Neuronal stem cell (in vitro differentiated cells): Measurements from ENCODE around the gene RNASE2.
"Not testable (repeated sequence)": the region's sequence is repeated elsewhere in the genome, so short reads cannot be mapped to it uniquely, and the experiment has no call there.

Experiments used
- DNase-seq: peaks from one replicate; pipeline ENCODE4 v3.0.0-alpha.2; 2013; ENCODE audit warnings: low spot score
- H2AFZ ChIP-seq: one replicate; pipeline ENCODE4 v1.6.1; 2013; ENCODE audit warnings: mild to moderate bottlenecking, low read length, inconsistent platforms
- H2AK5ac ChIP-seq: 2 replicates; pipeline ENCODE4 v1.6.1; 2013; ENCODE audit warnings: low read depth, mild to moderate bottlenecking, inconsistent platforms, low read length, moderate library complexity, mixed read lengths
- H2BK120ac ChIP-seq: 2 replicates; pipeline ENCODE4 v1.6.1; 2013; ENCODE audit warnings: low read depth, mild to moderate bottlenecking, inconsistent platforms, low read length, moderate library complexity, mixed read lengths
- H2BK12ac ChIP-seq: one replicate; pipeline ENCODE4 v1.6.1; 2013; ENCODE audit warnings: low read length, inconsistent platforms
- H2BK15ac ChIP-seq: 2 replicates; pipeline ENCODE4 v1.6.1; 2013; ENCODE audit warnings: mild to moderate bottlenecking, low read length, inconsistent platforms, mixed read lengths
- H2BK5ac ChIP-seq: one replicate; pipeline ENCODE4 v1.6.1; 2013; ENCODE audit warnings: inconsistent platforms, mild to moderate bottlenecking, low read length, moderate library complexity
- H3K14ac ChIP-seq: one replicate; pipeline ENCODE4 v1.6.1; 2013; ENCODE audit warnings: low read length, inconsistent platforms
- H3K18ac ChIP-seq: 2 replicates; pipeline ENCODE4 v1.6.1; 2013; ENCODE audit warnings: low read length, inconsistent platforms
- H3K23ac ChIP-seq: 2 replicates; pipeline ENCODE4 v1.6.1; 2013; ENCODE audit warnings: low read depth, mild to moderate bottlenecking, mixed read lengths, low read length, inconsistent platforms; ENCODE audit not compliant: poor library complexity
- H3K27ac ChIP-seq: replicated peaks from 3 replicates; pipeline ENCODE4 v1.5.1; 2013; ENCODE audit warnings: low read length, inconsistent platforms
- H3K27me3 ChIP-seq, 3 experiments: 2 replicates each; pipeline ENCODE4 v1.6.1; 2013; ENCODE audit warnings: low read length in 3 of 3, mild to moderate bottlenecking in 2 of 3, inconsistent platforms in 1 of 3, low read depth in 1 of 3, mixed read lengths in 1 of 3, moderate library complexity in 1 of 3; ENCODE audit not compliant: control insufficient read depth in 3 of 3, insufficient read depth in 3 of 3
- H3K36me3 ChIP-seq, 2 donors: replicated peaks in 1 of 2; 2 replicates each; pipeline ENCODE4 v1.6.1; 2013; ENCODE audit warnings: low read length in 2 of 2; ENCODE audit not compliant: control insufficient read depth in 2 of 2, insufficient read depth in 2 of 2
- H3K4ac ChIP-seq: 2 replicates; pipeline ENCODE4 v1.6.1; 2013; ENCODE audit warnings: inconsistent platforms, mild to moderate bottlenecking, low read length, moderate library complexity
- H3K4me1 ChIP-seq, 2 donors: 1 replicate in 1 of 2; 2 replicates in 1 of 2; pipeline ENCODE4 v1.6.1; 2013; ENCODE audit warnings: low read length in 2 of 2, low read depth in 1 of 2; ENCODE audit not compliant: control insufficient read depth in 2 of 2, insufficient read depth in 1 of 2
- H3K4me2 ChIP-seq: one replicate; pipeline ENCODE4 v1.6.1; 2013; ENCODE audit warnings: mild to moderate bottlenecking, low read length, inconsistent platforms; ENCODE audit not compliant: insufficient read depth, poor library complexity, severe bottlenecking
- H3K4me3 ChIP-seq, 2 donors: 2 replicates each; pipeline ENCODE4 v1.5.1; 2013; ENCODE audit warnings: low read length in 2 of 2, mild to moderate bottlenecking in 2 of 2, inconsistent platforms in 1 of 2, moderate library complexity in 1 of 2
- H3K79me1 ChIP-seq: one replicate; pipeline ENCODE4 v1.6.1; 2013; ENCODE audit warnings: low read depth, mild to moderate bottlenecking, inconsistent platforms, low read length, moderate library complexity
- H3K9ac ChIP-seq: one replicate; pipeline ENCODE4 v1.6.1; 2013; ENCODE audit warnings: mild to moderate bottlenecking, low read depth, low read length, inconsistent platforms; ENCODE audit not compliant: poor library complexity
- H3K9me3 ChIP-seq, 2 donors: replicated peaks in 1 of 2; 2 replicates each; pipeline versions ENCODE3 to v1.6.1; 2013; ENCODE audit warnings: low read length in 2 of 2, mild to moderate bottlenecking in 2 of 2, inconsistent platforms in 1 of 2, low read depth in 1 of 2, mixed read lengths in 1 of 2, moderate library complexity in 1 of 2; ENCODE audit not compliant: control insufficient read depth in 2 of 2, insufficient read depth in 1 of 2
- H4K8ac ChIP-seq: one replicate; pipeline ENCODE4 v1.6.1; 2013; ENCODE audit warnings: low read depth, mild to moderate bottlenecking, inconsistent platforms, low read length, moderate library complexity
- H4K91ac ChIP-seq: one replicate; pipeline ENCODE4 v1.6.1; 2013; ENCODE audit warnings: low read length, low read depth, mild to moderate bottlenecking, inconsistent platforms; ENCODE audit not compliant: poor library complexity
- WGBS, 2 donors: extraction: QIAGEN DNeasy Blood & Tissue Kit; methylation state at CpG; one replicate each; pipeline ENCODE4 v1.1.7; 2013; ENCODE audit warnings: missing lambda C conversion rate in 2 of 2, mixed read lengths in 1 of 2; ENCODE audit not compliant: insufficient read length in 2 of 2, insufficient replicate concordance in 1 of 2; ENCODE audit errors: extremely low coverage in 2 of 2; 5-methylcytosine and 5-hydroxymethylcytosine counted together

The RNASE2 gene

GRCh38 chr14:20919038-20919756, 36.1 kb upstream of the RNASE2 start:
- not testable (repeated sequence) for H3K27ac ChIP-seq, H2AFZ ChIP-seq, H2BK15ac ChIP-seq, H3K4ac ChIP-seq, H3K9ac ChIP-seq, H3K18ac ChIP-seq, H4K91ac ChIP-seq, H3K36me3 ChIP-seq, H3K23ac ChIP-seq, H3K79me1 ChIP-seq, H2BK5ac ChIP-seq, H2AK5ac ChIP-seq, H3K27me3 ChIP-seq, DNase-seq, H3K4me1 ChIP-seq, H2BK12ac ChIP-seq, H3K4me2 ChIP-seq, H3K9me3 ChIP-seq, H4K8ac ChIP-seq
- Histone ChIP-seq H3K14ac (peak overlapping the region; percentile 63), H3K4me3 (peak overlapping the region in 1 of 2 donors; percentile 44), H2BK120ac (peak overlapping the region; percentile 81)
- WGBS, 2 donors, result no CpG with 5 or more reads among the region's 11 CpGs

GRCh38 chr14:20923766-20924297, 31.5 kb upstream of the RNASE2 start:
- no CpG with 5 or more reads among the region's 2 CpGs for WGBS, 2 donors
- not testable (repeated sequence) for H2BK15ac ChIP-seq, H2BK5ac ChIP-seq

GRCh38 chr14:20934148-20934762, 21.0 kb upstream of the RNASE2 start:
- no peak overlapping the region for H3K23ac ChIP-seq
- H3K14ac ChIP-seq, result no peak overlapping the region

More at GRCh38 chr14:20923766-20924297, 31.5 kb upstream of the RNASE2 start:
- not testable (repeated sequence) for H3K79me1 ChIP-seq, H3K9ac ChIP-seq, H3K36me3 ChIP-seq, H2AFZ ChIP-seq, H2BK120ac ChIP-seq, H3K18ac ChIP-seq, H2BK12ac ChIP-seq, H2AK5ac ChIP-seq, H4K91ac ChIP-seq, H3K23ac ChIP-seq, H3K4me3 ChIP-seq, DNase-seq, H3K14ac ChIP-seq, H3K9me3 ChIP-seq, H3K4me2 ChIP-seq, H4K8ac ChIP-seq, H3K27ac ChIP-seq, H3K4me1 ChIP-seq, H3K4ac ChIP-seq
- H3K27me3 ChIP-seq, result peaks cover 0 to 13% (median 0%) of the 10 kb centered on the region in 3 experiments

GRCh38 chr14:20935303-20935984, 19.8 kb upstream of the RNASE2 start:
- no peak overlapping the region for H3K9ac ChIP-seq
- no peak overlapping the region for H4K8ac ChIP-seq
- no peak overlapping the region for H3K18ac ChIP-seq
- H2BK15ac ChIP-seq, result no peak overlapping the region
- H3K4ac ChIP-seq, result no peak overlapping the region
- no peak overlapping the region for H2AFZ ChIP-seq
- no peak overlapping the region for H3K27ac ChIP-seq
- H3K4me1 ChIP-seq, result no peaks in the 10 kb centered on the region
- no peak overlapping the region for H3K4me2 ChIP-seq
- no peak overlapping the region for H4K91ac ChIP-seq
- no peak overlapping the region for H2BK12ac ChIP-seq
- no peaks in the 10 kb centered on the region for H3K9me3 ChIP-seq
- no peaks in the 10 kb centered on the region for H3K36me3 ChIP-seq
- no CpG with 5 or more reads among the region's 5 CpGs for WGBS, 2 donors
- no peak overlapping the region for H3K23ac ChIP-seq
- H3K4me3 ChIP-seq, result no peak overlapping the region
- H2BK120ac ChIP-seq, result no peak overlapping the region
- no peak overlapping the region for H2AK5ac ChIP-seq
- H2BK5ac ChIP-seq, result no peak overlapping the region
- H3K14ac ChIP-seq, result no peak overlapping the region
- H3K27me3 ChIP-seq, result peaks cover 0 to 5% (median 0%) of the 10 kb centered on the region in 3 experiments
- no peaks in the 10 kb centered on the region for H3K79me1 ChIP-seq
- DNase-seq, result no peak

More at GRCh38 chr14:20934148-20934762, 21.0 kb upstream of the RNASE2 start:
- no CpG with 5 or more reads among the region's 18 CpGs for WGBS, 2 donors
- Histone ChIP-seq H4K8ac (no peak overlapping the region), H3K79me1 (no peaks in the 10 kb centered on the region), H2AFZ (peak overlapping the region; percentile 42), H4K91ac (no peak overlapping the region), H3K36me3 (no peaks in the 10 kb centered on the region), H3K9ac (no peak overlapping the region), H2BK12ac (no peak overlapping the region), H3K27ac (no peak overlapping the region), H3K4me1 (no peaks in the 10 kb centered on the region), H3K27me3 (peaks cover 0 to 7% (median 0%) of the 10 kb centered on the region in 3 experiments), H3K9me3 (no peaks in the 10 kb centered on the region), H3K4me2 (no peak overlapping the region), H3K18ac (no peak overlapping the region), H2BK5ac (no peak overlapping the region), H2BK120ac (no peak overlapping the region), H2AK5ac (no peak overlapping the region), H3K4me3 (no peak overlapping the region), H2BK15ac (no peak overlapping the region), H3K4ac (no peak overlapping the region)
- peak; percentile 46 for DNase-seq
